ENCODE data around the gene ATXN2.

Gene ATXN2

DNA sequence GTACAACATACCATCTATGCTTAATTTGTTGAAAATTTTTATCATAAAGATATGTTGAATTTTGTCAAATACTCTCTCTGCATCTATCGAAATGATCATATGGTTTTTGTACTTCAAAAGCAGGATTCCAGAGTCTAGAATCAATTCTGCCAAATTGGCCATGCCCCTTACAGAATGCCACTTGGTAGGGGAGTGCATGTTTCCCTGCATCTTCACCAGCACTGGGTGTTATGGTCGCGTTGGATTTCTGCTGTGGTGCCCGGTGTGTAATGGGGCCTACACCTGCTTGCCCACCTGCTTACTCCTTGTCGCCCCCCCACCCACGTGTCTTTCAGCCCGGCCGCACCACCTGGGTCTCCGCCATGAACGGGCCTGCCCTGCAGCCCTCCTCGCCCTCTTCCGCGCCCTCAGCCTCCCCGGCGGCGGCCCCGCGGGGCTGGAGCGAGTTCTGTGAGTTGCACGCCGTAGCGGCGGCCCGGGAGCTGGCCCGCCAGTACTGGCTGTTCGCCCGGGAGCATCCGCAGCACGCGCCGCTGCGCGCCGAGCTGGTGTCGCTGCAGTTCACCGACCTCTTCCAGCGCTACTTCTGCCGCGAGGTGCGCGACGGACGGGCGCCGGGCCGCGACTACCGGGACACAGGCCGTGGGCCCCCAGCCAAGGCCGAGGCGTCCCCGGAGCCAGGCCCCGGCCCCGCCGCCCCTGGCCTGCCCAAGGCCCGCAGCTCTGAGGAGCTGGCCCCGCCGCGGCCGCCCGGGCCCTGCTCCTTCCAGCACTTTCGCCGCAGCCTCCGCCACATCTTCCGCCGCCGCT lies 181.1 kb downstream of the ATXN2 start:
- no peak for DNase-seq

DNA sequence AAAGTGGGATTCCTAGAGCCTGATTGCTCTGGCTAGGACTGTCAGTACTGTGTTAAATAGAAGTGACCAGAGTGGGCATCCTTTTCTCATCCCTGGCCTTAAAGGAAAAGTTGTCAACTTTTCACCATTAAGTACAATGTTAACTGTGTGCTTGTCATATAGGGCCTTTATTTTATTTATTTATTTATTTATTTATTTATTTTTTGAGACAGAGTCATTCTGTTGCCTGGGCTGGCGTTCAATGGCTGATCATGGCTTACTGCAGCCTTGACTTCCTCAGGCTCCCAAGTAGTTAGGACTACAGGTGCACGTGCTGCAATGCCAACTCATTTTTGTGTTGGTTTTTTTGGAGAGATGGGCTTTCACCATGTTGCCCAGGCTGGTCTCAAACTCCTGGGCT lies 181.8 kb downstream of the ATXN2 start:
- DNase-seq, result no peak

DNA sequence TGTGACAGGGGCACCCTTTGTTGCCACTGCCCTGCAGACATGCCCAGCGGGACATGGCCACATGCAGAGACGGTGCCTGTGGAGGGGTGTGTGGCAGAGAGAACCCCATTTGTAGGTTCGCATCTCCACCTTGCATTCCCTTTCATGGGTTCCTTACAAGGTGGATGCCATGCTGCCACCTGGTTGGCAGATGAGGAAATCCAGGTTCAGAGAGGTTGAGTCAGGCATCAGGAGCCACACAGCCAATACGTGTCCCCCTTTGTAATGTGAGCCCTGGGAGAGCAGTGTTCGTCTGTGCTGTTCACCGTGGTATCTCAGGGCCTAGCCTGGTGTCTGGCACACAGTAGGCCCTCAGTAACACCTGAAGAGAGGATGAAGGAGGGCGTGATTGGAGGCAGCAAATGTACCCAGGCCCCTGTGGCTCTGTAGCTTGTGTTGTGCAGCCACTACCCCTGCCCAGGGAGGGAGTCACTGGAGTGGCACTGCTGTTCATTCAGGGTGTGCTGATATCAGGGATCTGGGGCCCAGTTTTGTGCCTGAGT lies 184.3 kb downstream of the ATXN2 start:
- no peak for DNase-seq

DNA sequence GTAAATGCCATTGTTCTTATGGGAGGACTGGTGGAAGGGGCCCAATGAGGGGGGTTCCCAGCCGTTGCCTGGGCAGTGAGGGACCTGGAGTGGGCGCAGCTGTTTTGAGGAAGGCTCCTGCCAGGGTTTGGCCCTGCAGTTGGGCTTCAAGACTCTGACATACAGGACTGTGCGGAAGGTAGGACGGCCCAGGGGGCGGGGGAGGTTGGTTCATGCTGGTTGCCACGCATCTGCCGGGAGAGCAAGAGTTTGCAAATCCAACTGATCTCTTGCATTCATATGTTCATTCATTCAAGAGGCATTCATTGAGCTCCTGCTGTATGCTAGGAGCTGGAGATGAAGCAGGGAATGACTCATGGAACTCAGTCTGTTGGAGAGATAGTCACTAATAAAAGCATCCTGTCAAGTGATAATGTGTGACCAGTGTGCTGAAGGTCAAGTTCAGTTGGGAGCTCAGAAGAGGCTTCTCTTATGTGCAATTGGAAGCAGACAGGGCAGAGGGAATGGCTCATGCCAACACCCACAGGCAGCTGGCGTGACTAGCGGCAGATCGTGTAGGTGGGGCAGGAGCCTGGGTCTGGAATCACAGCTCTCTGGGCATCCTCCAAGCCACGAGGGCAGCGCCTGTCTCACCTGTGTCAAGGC lies 185.6 kb downstream of the ATXN2 start:
- DNase-seq, result no peak

DNA sequence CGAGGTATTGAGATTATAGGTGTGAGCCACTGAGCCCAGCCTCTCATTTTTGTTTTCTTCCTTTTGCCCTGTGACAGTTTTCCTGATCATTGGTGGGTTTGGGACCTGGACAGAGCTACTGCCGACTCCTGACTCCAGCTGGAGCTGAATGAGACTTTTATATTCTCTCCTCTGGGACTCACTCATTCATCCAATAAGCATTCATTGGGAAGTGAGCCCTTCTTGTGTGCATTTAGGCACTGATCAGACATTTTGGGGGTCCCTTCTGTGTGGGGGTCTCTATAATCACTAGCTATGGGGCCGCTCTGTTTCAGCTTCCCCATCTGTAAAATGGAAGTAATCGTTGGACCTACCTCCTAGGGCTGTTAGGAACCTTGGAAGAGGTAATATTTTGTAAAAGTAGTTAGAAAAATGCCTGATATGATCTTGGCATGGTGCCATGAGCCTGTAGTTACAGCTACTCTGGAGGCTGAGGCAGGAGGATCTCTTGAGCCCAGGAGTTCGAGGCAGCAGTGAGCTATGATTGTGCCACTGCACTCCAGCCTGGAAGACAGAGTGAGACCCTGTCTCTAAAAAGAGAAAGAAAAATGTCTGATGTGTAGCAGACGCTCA lies 186.2 kb downstream of the ATXN2 start:
- no peak for DNase-seq

DNA sequence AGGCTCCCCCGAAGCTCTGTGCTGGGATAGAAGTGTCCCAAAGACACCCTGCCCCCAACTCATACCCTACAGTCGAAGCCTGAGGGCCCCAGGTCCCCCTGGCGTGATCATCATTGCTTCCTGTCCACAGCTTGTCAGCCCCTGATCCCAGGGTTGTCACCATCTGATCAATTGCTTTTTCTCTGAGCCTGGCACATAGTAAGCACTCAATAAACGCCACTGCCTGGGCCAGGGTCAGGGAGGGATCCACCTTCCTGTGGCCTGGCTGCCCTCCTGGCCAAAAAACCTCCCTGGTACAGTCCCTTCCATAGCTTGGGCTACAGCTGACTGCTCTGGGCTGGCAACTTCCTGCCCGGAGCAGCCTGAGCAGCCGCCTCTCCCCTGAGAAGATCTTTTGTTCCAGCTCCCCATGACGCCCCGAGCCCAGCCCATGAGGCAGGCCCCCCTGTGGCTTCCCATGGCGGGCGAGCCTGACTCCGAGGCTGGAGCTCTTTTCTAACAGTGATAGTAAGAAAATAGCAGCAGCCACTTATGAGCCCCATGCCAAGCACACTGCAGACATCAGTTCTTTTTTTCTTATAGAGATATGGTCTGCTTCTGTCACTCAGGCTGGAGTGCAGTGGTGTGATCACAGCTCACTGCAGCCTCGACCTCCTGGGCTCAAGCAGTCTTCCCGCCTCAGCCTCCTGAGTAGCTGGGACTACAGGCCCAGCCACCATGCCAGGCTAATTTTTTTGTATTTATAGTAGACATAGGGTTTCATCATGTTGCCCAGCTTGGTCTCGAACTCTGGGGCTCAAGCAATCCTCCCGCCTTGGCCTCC lies 186.9 kb downstream of the ATXN2 start:
- DNase-seq, result peak in 11 of 14 donors; percentile 15 to 68 (median 39)

DNA sequence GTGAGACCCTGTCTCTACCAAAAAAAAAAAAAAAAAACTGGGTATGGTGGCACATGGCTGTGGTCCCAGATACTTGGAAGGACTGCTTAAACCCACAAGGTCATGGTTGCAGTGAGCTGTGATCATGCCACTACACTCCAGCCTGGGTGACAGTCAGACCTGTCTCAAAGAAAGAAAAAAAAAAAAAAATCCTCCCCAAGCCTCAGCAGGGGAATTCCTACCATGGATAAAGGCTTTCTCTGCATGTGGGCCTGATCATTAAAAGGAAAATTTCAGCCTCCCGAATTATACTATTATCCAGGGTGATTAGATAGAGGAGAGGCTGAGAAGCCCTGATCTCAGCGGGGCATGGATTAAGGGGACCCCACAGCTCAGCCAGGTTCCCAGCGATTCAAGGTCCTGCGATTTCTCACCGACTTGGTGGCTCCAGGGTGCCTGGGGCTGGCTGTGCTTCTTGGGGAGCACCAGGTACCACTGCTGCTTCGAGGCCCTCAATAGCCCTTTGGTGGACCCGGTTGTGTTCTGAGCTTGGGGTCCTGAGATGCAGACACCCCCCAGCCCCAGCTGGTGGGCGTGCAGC lies 187.8 kb downstream of the ATXN2 start:
- no peak for DNase-seq

DNA sequence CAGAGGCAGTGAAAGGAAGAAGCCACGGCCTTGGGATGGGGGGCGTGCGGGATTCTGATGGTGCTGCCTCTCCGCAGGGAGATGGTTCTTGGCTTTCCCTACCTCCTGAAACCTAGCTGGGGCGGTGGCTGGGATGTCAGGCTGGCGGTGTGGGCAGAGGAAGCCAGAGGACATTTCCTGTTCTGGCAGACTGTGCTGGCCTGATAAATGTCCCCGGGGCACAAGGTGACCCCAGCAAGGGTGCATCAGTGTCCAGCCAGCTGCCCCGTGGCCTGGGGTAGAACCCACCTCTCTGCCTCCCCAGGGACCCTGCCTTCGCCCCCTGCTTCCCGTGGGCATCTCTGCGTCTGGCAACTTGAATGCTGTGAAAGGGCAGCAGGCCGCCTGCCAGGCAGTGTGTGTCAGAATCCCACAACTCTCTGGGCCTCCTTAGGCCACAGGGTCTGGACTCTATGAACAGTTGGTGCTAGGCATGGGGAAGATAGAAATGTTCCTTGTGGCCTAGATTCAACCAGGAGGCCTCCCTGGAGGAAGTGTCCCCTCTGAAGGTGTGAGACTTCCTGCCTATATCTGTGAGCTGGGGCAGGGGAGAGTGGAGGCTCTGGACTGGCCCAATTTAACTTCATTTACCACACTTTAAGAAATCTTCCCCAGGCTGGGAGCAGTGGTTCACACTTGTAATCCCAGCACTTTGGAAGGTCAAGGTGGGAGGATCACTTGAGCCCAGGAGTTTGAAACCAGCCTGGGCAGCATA lies 188.5 kb downstream of the ATXN2 start:
- DNase-seq, result peak in 2 of 14 donors; percentile 50 to 58

DNA sequence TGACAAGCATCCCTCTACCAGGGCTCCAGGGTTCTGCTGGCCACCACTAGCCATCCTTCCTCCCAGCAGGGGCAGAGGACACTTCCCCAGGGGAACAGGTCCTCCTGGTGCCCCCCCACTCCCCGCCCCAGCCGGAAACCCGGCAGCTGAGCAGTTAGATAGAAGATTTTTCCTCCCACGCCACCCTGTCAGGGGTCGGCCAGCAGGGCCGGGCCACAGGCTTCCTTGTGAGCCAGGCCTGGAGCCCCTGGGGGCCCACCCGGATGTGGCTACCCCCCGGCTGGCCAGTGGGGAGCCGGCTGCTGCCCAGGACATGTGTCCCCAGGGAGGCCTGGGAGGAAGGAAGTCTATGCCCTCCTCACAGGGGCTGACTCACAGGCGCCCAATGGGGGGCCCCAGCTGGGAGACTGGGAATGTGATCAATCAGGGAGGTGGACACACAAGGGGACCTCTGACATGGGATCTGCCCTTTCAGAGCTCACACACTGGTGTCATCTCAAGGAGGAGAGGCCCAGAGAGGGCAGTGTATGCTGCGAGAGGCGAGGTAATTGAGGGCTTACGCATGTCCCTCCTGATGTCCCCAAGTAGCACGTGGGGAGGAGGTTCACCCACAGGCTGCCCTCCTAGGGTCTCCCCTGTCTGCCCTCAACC lies 189.2 kb downstream of the ATXN2 start:
- DNase-seq, result peak in 6 of 14 donors; percentile 14 to 65 (median 42)

DNA sequence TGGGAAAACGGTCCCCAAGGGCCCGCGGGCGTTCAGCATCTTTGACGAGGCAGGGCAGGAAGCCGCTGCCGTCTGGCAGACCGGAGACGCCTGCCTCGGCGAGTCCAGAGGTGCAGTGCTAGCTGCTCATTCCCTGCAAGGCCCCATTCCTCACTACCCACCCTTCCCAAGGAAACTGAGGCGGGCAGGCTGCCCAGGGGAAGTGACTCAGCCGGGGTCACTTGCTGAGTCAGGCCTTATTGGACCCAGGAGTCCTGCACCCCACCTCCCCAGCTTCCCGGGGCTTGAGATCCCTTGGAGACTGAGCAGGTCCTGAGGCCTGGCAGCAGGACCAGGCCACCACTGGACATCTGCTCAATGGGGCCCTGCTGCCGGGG lies 189.7 kb downstream of the ATXN2 start:
- peak in 2 of 14 donors; percentile 50 to 53 for DNase-seq

DNA sequence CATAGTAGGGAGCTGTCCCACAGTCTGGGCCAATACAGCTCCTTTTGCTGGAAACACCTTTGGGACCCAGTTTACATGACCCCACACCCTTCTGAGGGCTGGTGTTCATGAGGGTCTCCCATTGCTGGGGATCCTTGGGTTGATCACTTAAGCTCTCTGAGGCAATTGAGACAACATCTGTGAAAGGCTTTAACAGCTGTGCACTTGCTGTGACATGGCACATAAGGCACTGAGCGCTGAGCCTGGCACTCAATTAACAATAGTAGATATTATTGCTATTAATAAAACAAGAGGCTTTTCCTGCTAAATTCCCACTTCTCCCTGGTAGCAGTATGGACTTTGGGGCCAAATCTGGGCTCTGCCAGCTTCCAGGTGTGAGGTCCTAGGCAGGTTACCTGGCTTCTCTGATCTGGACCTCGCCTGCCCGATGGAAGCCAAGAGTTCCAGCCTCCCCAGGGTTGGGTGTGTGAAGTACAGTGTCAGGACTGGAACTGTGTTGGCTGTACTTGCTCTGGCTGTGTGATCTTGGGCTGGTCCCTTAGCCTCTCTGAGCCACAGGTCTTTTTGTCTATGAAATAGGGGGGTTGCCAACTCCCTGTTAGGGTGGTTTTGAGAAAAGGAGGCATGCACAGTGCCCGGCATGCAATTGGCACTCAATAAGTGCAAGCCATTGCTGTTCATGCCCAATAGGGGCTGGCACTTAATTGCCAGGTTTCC lies 190.3 kb downstream of the ATXN2 start:
- no peak for DNase-seq

DNA sequence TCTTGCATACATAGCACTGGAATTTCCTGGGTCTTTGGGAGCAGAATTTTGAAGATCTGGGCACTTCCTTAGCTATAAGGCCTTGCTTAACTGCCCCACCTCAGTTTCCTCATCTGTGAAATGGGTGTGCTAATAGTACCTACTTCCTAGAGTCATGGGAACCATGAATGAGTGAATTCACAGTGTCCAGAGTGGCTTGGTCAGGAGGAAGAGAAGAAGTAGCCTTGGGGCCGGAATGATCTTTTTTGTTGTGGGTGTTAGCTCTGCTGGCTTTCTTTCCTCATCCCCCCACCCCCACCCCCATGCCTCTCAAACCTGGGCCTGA lies 191.0 kb downstream of the ATXN2 start:
- no peak for DNase-seq

DNA sequence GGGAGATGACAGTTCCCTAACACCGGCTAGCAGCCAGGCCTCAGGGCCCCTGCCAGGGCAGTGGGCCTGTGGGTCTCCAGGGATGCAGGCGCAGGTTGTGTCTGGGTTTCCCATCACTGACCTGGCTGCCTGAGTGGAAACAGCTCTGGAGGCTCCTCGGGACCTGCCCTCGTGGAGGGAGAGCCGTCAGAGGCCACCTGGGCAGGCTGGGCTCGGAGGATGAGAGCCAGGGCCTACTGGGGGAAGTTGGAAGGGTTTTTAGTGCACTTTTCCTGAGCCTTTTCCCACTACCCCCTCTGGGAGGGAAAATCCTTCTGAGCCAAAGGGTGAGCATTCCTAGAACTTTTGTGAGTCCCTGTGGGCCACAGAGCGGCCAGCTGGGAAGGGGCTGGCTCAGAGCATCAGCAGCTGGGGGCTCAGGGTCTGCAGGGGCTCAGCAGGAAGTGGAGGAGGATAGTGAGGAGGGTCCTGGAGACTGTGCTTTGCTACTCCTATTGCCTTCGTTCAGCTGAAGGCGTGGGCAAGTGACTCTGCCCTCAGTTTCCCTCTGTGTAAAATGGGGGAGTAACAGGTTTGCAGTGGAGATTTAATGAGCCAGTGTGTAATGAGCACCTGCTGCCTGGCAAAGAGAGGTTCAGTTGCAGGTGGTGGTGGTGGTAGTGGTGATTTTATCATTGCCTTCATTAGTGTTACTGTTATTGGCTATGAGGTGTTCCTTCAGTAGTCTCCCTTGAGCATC lies 191.6 kb downstream of the ATXN2 start:
- DNase-seq, result peak in 1 of 14 donors; percentile 53

DNA sequence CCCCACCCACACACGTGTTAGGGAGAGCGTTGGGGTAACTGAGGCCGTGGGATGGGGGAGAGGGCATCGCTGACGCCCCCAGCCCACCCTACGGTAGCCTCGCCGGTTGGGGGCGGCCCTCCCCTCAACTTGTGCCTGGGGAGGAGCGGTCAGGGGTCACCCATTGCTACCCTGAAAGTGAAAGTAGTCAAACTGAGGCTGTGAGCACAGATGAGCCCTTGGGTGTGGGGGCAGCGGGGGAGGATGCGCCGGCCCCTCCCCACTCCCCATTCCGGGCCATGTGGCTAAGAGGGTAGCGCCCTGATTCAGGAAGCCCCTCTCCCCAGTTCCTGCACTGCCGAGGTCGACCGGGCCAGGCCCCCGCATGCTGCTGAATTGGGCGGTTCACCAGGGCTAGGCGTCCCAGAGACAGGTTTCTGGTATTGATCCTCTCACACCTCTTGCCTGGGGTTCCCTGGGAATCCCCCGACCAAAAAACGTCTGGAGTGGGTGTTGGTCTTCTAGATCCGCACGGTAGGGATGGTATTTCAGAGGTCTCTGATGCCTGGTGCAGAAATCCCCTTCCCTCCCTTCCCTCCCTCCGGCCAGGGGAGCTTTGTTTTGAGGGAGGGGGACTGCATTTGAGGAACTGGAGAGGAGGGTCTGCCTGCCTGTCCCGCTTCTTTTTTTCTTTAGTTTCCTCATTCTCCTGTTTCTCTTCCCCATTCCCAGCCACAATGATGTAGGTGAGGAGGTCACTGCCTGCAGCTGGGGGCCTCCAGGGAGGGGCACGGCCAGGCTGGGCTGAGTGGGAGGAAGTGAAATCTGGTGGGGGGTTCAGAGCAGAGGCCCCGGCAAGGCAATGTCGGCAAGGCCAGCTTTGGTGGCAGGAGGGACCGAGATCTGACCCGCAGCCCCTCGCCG lies 192.4 kb downstream of the ATXN2 start:
- peak in 8 of 14 donors; percentile 25 to 57 (median 51) for DNase-seq

DNA sequence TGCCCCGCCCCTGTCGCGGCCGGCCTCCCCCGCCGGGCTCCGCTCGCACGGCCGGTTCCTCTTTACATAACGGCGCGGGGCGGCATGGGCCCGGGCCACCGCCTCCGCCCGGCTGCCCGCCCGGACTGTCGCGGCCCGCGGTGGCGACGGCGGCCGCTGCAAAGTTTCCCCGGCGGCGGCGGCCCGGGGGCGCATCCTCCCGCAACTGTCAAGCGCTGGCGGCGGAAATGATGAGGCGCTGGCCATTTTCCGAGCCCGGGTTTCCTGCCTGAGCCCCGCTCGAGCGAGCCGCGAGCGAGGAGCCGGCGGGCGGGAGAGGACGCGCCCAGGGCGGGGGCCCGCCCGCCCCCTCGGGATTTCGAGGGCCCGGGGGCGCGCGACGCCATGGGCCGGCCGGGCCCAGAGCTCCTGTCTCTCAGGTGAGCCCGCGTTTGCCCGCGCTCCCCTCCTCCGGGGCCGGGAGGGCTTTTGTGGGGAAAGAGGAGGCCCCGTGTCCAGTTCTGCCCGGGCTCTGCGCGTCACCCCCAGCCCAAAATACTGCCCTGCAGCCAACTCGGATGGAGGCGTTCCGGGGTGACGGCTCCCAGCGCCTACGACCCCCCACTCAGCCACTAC lies 193.1 kb downstream of the ATXN2 start, which contains the start of gene SH2B3:
Gene SH2B3 (plus strand): TSS at position 65 of the 615 bp plus-strand sequence. CDS start 12,223 bp downstream, outside the sequence.
- DNase-seq, result peak in 1 of 14 donors; percentile 28

DNA sequence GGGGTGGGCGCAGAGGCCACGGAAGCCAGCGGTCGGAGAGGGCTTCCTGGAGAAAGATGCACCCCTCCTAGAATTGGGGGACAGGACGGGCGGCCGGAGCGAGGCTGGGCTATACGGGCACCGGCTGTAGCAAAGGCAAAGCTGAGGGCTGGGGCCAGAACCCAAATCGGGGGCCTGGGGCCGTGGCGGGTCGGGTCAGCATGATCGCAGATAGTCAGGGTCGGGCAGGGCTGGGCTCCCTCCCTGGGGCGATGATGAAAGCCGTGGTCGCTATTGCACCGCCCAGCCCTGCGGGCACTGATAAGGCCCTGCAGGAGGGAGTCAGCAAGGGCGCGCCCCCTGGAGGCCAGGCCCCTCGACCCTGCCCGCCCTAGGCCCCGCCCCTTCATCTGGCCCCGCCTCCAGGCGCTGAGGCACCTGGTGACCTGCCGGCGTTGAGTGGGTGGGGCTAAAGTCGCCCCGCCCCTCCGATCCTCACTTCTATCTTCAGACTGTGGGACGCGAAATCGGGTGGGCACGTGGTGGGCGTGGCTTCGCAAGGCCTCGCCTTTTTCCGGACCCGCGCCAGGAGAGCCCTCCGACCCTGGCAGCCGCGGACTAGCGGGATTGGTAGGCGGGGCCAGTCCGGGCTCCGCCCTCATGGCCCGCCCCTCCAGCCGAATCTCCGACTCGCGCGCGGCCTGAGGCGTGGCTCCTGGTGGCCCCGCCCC lies 193.8 kb downstream of the ATXN2 start:
- DNase-seq, result peak; percentile 47 to 97 (median 86)

Data from C1 segment of cervical spinal cord (tissue), 14 donors.